ENCODE data around the gene RFX3.

The RFX3 gene

DNA sequence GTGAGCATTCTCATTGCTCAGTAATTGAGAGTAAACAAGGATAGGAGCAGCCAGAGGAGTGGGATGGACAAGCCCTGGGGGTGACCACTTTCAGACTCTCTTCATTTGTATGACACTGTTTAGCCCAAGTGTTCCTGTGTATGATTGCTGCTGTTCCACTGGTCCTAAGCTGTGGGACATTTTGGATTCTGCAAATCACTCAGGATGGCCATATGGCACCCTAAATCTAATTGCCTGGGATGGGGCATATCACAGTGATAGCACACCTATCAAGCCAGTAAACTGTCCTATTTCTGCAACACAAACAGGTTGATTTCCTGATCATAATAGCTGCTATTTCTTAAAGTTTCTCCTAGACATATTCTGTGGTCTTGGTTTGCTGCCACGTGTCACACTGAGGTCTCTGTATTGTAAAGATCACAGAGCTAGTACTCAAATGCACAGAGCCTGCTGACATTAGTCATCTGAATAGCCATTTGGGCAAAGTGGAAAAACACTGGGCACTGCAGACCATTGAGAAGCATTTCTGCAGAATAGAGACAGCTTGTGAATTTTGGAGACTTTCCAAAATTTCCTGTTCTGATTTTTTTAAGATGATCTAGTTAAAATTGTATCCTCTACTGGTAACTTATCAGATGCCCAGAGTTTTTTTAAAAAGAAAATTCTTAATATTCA lies 320.2 kb downstream of the RFX3 start:
- DNase-seq (ENCODE audit: low spot score) = peak; percentile 7

DNA sequence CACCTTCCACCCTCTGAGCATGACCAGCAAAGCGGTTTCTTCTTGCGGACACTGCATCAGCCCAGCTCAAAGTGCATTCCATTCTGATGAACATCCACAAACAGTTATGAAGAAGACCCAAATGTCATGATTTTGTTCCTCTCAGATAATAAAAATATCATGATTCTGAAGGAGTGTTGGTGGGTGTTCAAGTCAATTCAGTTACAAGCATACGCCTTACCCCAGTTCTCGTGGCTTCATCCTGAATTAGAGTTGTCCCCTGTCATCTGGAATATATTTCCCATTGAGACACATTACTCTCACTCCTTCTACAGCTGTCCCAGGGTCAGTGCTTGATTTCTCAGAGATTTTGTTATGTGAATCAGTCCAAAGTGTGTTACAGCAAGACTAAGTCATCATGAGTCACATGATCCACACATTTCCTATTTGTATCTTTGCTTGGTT lies 325.4 kb downstream of the RFX3 start:
- no peak for DNase-seq (ENCODE audit: low spot score)

DNA sequence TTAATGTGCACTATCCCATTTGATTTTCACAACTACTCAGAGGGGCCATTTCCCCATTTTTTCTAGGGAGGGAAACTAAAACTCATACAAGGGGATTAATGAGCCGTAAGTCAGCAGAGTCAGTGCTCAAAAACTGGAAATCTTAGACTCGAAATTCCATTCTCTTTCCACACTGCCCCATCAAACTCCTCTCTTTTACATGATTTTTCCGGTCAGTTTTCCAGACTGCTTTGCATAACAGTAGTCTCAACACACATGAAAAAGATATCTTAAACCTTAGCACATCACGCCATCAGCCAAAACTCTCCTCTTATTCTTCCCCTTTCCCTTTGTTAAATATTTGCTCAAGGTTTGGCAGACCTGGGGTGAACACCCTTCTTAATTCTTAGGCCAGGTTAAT lies 332.0 kb downstream of the RFX3 start:
- DNase-seq (ENCODE audit: low spot score) = no peak

DNA sequence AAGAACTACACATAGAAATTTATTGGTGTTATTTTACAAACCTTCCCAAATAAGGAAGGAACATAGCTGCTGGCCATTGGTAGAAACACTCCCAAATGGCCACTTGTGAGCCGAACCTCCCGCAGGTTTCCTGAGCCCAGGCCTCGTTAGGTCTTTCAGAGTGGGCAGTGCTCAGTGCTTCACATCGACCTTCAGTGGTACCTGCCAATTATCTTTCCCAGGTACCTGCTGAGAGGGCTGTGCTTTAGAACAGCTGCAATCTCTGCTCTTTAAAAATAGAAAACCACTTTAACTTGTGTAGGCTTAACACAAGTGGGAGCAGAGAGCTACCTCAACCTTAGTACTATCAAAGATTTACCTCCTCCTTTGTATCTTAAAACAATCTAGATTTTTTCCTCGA lies 334.1 kb downstream of the RFX3 start:
- DNase-seq (ENCODE audit: low spot score) = no peak

DNA sequence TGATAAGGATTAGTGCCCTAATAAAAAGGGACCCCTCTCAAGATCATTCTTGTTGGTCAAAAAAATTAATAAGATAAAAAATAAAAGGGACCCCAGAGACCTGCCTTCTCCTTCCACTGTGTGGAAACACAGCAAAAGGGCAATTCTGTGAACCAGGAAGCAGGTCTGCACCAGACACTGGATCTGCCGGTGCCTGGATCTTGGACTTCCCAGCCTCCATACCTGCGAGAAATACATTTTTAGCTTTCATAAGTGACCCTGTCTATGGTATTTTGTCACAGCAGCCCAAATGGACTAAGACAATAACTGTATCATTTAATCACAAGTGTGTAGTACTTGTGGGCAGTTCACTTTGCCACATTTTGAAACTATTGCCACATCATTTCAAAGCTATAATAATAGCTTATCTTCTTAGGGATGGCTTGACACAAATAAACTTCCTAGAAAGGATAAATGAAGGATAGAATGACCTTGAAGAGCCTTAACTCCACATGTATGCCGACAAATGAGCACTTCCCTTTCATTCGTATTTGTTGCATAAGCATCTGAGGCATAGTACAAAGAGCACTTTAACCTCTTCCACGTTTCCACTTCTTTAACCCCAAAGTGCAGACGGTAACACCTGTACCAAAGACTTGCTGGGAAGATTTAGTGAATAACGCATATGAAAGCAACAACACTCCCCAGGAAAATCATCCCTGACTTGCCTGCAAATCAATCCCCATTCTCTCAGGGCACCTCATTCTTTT lies 336.5 kb downstream of the RFX3 start:
- DNase-seq (ENCODE audit: low spot score) = no peak

DNA sequence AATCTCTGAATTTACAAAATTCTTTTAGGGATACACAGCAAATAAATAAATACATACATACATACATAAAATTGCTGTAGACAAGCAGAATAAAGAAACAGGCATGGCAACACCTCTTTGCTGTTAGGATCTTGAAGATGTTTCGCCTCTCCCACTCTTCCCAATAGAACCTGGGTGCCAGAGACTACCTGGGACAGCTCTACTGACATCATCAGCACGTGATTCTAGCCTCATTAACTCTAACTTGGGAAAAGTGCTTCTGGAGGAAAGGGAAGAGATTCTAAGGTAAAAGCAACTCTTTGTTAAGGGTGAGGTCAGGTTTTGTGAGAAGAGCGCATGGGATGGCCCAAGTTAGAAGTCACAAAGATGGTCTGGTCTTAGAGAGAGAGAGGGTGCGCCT lies 339.1 kb downstream of the RFX3 start:
- no peak for DNase-seq (ENCODE audit: low spot score)

DNA sequence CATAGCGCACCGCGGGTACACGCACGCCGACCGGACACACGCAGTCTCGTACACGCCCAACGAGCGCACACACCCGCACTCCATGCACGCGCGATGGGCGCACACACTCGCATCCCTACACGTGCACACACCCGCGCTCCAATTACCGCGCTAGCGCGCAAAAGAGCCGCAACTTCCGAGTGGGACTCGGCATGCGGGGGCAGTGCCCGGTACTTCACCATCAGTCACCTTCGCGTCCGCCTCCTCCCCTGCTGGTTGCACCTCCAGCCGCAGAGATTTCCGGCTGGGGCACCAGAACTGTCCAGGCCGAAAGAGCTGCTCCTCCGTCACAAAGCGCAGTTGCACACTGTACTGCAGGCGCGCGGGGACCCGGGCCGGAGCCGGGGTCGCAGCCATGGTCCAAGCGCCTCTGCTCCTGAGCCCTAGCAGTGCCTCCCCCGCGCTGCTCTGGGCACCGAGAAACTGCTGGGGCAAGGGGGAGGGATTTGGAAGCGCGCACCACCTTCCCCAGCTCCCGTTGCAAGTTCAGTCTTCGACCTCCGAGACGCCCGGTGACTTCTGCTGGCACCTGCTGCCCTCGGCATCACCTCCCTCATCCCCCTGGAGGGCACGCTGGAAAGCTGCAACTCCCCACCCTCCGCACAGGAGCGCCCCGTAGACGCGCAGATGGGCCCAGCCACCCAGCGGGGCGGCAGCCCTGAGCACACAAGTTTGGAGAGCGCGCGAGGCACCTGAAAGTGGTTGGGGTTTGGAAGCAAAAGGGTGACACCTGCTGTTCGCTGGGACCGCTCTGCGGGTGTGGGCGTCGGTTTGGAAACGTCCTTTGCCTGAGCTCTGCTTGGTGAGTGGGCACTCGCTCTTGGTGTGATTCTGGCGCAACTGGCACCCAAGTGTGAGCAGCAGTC lies 344.5 kb downstream of the RFX3 start:
- DNase-seq (ENCODE audit: low spot score) = peak; percentile 5

DNA sequence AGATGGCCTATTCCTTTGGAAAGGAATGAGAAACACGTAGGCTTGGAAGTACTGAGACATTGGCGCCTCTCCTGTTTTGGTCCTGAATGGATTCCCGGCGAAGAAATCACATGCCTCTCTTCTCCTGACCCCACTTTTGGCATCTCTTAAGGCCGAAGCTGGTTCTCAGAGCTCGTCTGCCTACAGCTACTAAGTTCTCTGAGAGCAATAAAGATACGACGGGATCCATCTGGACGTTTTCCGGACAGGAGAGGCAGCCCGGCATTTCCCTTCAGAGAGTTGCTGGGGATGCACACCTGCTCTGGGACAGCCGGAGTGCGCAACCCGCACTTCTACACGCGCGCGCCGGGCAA lies 345.1 kb downstream of the RFX3 start:
- no peak for DNase-seq (ENCODE audit: low spot score)

DNA sequence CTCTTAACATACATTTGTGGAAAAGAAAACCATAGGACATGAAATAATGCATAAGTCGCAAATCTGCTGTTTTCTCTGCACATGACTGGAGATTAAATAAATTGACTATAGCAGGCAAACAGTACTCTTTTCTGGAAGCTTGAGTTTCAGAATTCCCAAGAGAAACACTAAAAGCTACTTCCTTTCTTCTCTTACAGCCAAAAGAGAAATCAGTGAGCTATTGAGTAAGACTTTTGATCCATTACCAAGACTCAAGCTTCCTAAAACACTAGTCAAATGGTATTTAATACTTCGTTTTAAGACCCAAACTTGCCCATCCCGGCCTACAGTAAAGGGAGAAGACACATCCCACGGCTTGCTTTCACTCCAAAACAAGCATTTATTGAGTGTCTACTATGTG lies 346.1 kb downstream of the RFX3 start:
- no peak for DNase-seq (ENCODE audit: low spot score)

DNA sequence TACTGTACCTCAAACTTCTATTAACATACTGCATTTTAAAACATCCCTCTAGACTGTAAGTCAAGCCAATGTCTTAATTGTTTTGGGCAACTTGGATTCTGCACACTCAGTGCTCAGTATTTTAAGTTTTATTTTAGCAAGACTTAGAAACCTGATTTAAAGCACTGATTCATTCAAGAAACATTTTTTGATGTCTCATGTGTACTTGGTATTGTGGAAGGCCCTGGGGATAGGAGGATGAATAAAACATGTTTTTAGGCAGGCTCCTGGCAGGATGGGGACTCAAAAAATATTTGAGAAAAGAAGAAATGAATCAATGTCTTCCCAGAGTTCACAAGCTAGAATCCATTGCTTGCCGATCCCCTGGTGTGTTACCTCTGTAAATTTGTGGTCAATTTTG lies 347.9 kb downstream of the RFX3 start:
- DNase-seq (ENCODE audit: low spot score) = no peak

DNA sequence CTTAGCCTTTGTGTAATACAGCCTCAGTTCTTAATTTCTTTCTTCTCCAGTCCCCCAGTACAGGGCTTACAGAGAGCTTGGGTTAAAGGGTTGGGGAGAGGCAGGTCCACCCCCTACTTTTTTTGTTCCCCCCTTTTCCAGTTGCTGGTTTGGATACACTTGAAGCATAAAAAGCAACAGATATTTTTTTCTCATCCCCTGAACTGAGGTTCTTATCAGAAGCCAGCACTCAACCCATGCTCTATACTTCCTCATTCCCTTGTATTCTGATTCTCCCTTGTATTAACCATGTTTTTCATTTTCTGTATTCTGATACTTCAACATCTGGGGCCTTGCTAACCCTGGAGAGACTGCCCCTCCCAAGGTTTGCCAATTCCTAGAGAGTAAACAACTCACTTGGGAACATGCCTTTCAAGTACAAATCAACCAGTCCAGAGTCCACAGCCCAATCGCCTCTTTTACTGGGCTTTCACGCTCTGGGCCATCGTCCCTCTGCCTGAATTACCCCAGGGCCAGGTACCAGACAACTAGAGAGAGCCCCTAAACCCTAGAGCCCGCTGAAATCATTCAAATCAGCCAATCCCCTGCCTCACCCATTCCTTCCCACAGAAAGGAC lies 348.5 kb downstream of the RFX3 start:
- DNase-seq (ENCODE audit: low spot score) = no peak

DNA sequence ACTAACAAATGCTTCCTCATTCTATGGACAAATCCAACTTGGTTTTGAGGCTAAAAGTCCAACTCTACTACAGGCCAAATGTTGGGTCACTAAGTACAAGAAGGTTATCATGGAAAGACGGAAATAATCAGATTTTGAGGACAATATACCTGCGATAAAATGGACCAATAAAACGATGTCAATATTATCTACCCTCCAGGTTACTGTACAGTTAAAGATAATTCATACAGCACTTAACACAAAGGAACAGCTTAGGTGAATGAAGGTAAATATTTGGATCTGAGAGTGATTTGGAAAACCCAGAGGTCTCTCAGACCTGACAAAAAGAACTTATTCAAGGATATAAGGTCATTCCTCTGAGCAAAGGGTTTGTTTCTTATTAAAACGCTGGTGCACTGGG lies 352.4 kb downstream of the RFX3 start:
- no peak for DNase-seq (ENCODE audit: low spot score)

DNA sequence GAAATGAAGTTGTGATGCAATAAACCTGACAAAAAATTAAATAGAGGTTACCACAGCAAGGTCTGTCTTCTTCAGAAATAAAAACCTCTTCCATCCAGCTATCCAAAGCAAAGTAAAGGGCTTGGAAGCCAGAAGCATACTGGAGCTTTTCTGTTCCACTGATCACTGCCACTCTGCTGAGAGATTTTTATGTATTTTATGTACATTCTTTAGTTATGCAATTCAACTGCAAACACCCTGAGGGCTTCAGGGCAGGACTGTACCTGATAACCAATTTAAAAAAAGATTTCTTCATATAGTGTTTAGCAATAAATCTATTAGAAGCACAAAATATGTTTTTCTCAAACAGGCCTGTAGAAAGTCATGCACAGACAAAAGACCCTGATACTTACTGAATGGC lies 355.0 kb downstream of the RFX3 start:
- DNase-seq (ENCODE audit: low spot score) = no peak
